Measurements from ENCODE around the gene C3AR1.

- TF ChIP-seq CTCF (IDR thresholded peaks at IDR 0.05) (no peak), POLR2A (IDR thresholded peaks at IDR 0.05) (no peak)
Observed at GRCh38 chr12:8077207-8077606, 11.0 kb upstream of the C3AR1 start.

Measured in vagina (tissue), 2 donors.